ENCODE data around the gene SENP5.

- TF ChIP-seq POLR2A (IDR thresholded peaks at IDR 0.05) = no peak
- TF ChIP-seq, protein P1, sequence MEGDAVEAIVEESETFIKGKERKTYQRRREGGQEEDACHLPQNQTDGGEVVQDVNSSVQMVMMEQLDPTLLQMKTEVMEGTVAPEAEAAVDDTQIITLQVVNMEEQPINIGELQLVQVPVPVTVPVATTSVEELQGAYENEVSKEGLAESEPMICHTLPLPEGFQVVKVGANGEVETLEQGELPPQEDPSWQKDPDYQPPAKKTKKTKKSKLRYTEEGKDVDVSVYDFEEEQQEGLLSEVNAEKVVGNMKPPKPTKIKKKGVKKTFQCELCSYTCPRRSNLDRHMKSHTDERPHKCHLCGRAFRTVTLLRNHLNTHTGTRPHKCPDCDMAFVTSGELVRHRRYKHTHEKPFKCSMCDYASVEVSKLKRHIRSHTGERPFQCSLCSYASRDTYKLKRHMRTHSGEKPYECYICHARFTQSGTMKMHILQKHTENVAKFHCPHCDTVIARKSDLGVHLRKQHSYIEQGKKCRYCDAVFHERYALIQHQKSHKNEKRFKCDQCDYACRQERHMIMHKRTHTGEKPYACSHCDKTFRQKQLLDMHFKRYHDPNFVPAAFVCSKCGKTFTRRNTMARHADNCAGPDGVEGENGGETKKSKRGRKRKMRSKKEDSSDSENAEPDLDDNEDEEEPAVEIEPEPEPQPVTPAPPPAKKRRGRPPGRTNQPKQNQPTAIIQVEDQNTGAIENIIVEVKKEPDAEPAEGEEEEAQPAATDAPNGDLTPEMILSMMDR (IDR thresholded peaks at IDR 0.05) = no peak
These were observed 18.5 kb upstream of the SENP5 start for GRCh38 chr3:196849180-196849741.

Measured in right lobe of liver (tissue), 4 donors.